HG02642 (cell line): Measurements from ENCODE around the gene GPN3.
"Not testable (repeated sequence)": the region's sequence is repeated elsewhere in the genome, so short reads cannot be mapped to it uniquely, and the experiment has no call there.

Experiments
- ATAC-seq: cut with Tn5 transposase; IDR thresholded peaks from one replicate; pipeline ENCODE4 v1.9.1; 2021; ENCODE audit warnings: mild to moderate bottlenecking; ENCODE audit not compliant: unreplicated experiment, poor library complexity

The GPN3 gene

DNA sequence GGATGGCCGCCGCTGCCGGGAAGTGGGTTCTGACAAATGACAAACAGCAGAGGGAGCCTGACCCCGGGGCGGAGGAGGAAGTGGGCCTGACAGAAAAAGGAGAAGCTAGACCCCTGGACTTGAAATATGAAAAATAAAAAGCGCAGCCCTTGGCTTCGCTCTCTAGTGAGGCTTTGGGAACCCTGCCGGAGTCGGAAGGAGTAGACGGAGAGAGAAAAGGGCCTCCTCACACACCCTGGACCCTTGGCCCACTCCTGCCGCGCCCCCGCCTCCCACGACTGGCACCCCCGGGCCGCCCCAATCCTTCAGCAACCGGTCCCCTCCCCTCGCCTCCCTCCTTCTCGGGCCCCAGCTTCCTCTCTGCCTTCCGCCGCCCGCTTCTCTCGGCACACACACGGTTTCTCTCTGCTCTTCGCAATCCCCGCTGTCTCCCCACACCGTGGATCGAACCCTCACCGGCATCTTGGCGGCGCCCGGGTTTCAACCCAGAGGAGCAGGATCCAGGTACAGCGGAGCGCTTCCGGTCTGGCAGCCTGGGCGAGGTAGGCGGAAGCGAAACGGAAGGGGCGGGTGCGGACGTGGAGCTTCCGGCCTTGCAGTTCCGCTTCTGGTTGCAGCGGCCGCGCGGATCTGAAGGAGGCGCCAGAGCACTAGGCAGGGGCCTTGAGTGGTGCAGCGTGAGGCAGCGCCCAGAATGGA is 18.1 kb downstream of the GPN3 start, which contains the start of gene ARPC3:
Gene ARPC3 (minus strand): TSS at position 539 of the 699 bp plus-strand sequence. CDS start 77 bp downstream, at position 462.
- peak; percentile 93 for ATAC-seq

GRCh38 chr12:110444455-110444854 is 23.6 kb downstream of the GPN3 start:
- ATAC-seq, result no peak

DNA sequence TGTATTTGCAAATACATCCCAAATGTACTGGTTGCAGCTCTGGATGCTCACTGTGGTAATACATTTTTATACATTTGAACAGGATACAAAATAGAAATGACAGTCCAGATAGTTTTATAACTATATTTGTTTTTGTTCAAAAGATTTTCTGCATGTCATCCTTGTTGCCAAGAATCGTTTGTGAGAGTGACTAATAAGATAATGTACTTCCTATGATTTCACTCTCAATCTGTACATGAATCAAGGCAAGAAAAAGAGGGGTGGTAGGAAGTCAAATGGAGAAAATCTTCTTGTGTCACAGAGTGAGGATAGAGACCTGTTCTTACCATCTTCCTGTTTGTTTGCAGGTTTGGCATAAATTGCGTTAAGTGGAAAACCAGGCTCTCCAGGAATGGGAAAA is 31.8 kb downstream of the GPN3 start:
- ATAC-seq, result no peak

- no peak for ATAC-seq
Observed at GRCh38 chr12:110431957-110432587, 36.0 kb downstream of the GPN3 start.

DNA sequence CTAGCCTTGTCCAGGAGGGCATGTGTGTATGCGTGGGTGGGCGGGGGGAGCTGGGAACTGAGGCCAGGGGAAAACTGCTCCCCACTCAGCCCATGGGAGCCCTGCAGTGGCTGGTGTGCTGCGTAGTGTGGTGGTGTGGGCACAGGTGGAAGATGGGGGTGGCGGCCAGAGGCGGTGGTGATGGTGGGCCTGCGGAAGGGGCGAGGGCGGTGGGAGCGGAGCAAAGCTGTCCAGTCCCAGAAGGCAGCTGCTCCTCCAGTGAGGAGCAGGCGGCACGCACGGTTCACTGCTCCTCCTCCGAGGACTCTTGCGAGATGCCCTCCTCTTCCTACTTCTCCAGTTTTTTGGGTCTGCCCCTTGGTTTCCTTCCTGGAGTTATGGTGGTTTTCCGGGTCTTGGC is 38.4 kb downstream of the GPN3 start:
- not testable (repeated sequence) for ATAC-seq

DNA sequence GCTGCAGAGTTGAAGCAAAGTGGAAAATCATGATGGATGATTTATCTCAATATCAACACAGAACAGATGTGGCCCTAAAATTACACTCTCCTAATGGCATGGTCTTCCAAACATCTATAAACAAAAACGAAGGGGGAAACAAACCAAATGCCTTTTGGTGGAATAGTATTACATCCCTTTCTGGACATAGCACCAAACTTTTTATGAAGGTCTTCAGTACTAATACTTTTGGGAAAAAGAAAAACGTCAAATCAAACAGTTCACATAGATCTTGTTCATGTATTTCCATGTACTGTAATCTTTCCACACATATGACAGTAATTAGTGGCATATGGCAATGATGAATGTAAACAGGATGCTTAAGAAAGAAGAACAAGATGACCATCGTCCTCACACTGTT is 41.7 kb downstream of the GPN3 start:
- ATAC-seq, result no peak

- ATAC-seq, result no peak
Observed at GRCh38 chr12:110424237-110424636, 43.8 kb downstream of the GPN3 start.

GRCh38 chr12:110421701-110422100 is 46.4 kb downstream of the GPN3 start:
- no peak for ATAC-seq

- ATAC-seq, result no peak
Observed at GRCh38 chr12:110421159-110421661, 46.8 kb downstream of the GPN3 start.

- ATAC-seq, result not testable (repeated sequence)
Observed at GRCh38 chr12:110420644-110421043, 47.4 kb downstream of the GPN3 start.

- ATAC-seq, result not testable (repeated sequence)
Observed at GRCh38 chr12:110417113-110417512, 50.9 kb downstream of the GPN3 start.

DNA sequence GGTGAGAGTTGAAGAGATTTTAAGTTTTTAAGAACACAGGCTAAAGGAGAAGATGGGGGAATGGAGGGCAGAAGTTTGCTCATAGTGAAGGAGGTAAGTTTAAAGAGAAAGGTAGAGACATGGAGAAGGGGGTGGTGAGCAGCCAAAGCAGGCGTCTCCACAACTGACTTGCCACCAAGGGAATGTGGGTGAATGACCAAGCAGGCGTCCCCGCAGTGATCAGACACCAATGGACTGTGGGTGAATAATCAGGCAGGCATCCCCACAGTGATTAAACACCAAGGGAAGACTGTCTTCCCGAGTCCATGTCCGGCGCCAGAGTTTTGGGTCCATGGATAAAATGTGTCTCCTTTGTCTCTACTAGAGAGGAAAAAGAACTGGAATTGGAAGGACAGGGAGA is 58.0 kb downstream of the GPN3 start:
- ATAC-seq, result not testable (repeated sequence)

DNA sequence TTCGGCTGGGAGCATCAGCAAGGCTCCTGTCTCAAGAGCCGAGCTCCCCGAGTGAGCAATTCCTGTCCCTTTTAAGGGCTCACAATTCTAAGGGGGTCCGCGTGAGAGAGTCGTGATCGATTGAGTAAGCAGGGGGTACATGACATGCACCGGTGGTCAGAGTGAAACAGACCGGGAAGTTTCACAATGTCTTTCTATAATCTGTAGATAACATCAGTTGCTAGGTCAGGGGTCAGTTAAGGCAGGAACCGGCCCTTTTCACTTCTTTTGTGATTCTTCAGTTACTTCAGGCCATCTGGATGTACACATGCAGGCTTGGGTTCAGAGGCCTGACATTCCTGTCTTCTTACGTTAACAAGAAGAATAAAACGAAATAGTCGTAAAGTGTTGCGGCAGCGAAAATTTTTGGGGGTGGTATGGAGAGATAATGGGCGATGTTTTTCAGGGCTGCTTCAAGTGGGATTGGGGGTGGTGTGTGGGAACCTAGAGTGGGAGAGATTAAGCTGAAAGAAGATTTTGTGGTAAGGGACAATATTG is 62.9 kb downstream of the GPN3 start:
- not testable (repeated sequence) for ATAC-seq

- ATAC-seq, result peak; percentile 44
Observed at GRCh38 chr12:110403976-110404682, 63.9 kb downstream of the GPN3 start.

GRCh38 chr12:110403146-110403975 is 64.7 kb downstream of the GPN3 start, which contains the start of gene ANAPC7:
TSS of gene ANAPC7 (minus strand) at chr12:110403708. CDS start at chr12:110403627, 81 bp downstream.
- peak; percentile 80 for ATAC-seq
